ENCODE data around the gene ERG. TPM values are rescaled to one million over a fixed set of nuclear protein-coding genes. Genes with fewer than 3 reads are reported as not detected.
A peak's percentile ranks its signal among the peaks of the same experiment; 100 is the strongest.

ERG gene
- total and polyA plus RNA-seq, 9 of the 15 experiments (the other 6 are each of a cell fraction or from before 2014, with no cell fraction given), result 0.06 TPM; not detected in 8

DNA sequence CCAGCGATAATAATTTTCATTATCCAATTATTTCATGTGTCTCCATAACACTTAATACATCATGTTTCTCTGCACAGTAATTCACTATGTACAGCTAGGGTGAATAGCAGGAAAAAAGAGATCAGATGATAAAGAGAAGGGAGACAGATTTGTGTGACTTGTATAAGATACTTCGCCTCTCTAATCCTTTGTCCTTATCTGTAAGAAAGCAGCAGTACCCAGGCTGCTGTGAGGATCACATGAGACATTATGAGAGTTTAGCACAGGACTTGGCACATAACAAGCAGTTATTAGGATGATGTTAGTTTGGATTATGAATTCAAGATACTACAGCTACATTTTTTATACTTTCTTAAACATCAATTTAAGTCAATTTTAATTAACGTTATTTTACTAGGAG lies 6.3 kb downstream of the ERG start (continued):
- TF ChIP-seq NKRF (IDR thresholded peaks at IDR 0.05; ENCODE audit: borderline replicate concordance), result no peak
- peak; percentile 36 for TF ChIP-seq MEIS2 (IDR thresholded peaks at IDR 0.05; ENCODE audit: partially characterized antibody)
- peak; percentile 23; the same call in 1 of the 2 replicates for TF ChIP-seq CBFA2T2 (conservative IDR thresholded peaks at IDR 0.05)
- no peak for TF ChIP-seq TRIM28 (IDR thresholded peaks at IDR 0.05)
- no peak for TF ChIP-seq ARHGAP35 (IDR thresholded peaks at IDR 0.05; ENCODE audit: partially characterized antibody)
- TF ChIP-seq, protein P1, sequence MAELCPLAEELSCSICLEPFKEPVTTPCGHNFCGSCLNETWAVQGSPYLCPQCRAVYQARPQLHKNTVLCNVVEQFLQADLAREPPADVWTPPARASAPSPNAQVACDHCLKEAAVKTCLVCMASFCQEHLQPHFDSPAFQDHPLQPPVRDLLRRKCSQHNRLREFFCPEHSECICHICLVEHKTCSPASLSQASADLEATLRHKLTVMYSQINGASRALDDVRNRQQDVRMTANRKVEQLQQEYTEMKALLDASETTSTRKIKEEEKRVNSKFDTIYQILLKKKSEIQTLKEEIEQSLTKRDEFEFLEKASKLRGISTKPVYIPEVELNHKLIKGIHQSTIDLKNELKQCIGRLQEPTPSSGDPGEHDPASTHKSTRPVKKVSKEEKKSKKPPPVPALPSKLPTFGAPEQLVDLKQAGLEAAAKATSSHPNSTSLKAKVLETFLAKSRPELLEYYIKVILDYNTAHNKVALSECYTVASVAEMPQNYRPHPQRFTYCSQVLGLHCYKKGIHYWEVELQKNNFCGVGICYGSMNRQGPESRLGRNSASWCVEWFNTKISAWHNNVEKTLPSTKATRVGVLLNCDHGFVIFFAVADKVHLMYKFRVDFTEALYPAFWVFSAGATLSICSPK (IDR thresholded peaks at IDR 0.05; ENCODE audit: borderline replicate concordance), result no peak
- no peak for TF ChIP-seq SMAD3 (CRISPR knock-in tag; conservative IDR thresholded peaks at IDR 0.05)
- TF ChIP-seq EZH2 (IDR thresholded peaks at IDR 0.05; ENCODE audit: borderline replicate concordance, low read depth, low read length), result no peak
- TF ChIP-seq TEAD2 (tag; IDR thresholded peaks at IDR 0.05), result no peak
- peak; percentile 31; the same call in 1 of the 2 replicates for TF ChIP-seq CXXC5 (CRISPR knock-in tag; IDR thresholded peaks at IDR 0.05)
- TF ChIP-seq RCOR1 (IDR thresholded peaks at IDR 0.05; ENCODE audit: borderline replicate concordance in 1 of 2, low read depth in 2 of 2, low read length in 2 of 2), result peak in 1 of 2 experiments; percentile 46; a peak in 1 of 4 replicates
- TF ChIP-seq SMAD1 (IDR thresholded peaks at IDR 0.05; ENCODE audit: low read depth, low read length, partially characterized antibody), result no peak
- TF ChIP-seq GATA2 (CRISPR knock-in tag; IDR thresholded peaks at IDR 0.05), result no peak
- TF ChIP-seq CBFA2T3 (IDR thresholded peaks at IDR 0.05), result peak; percentile 65
- no peak for TF ChIP-seq ZNF347 (CRISPR knock-in tag; IDR thresholded peaks at IDR 0.05; ENCODE audit: low read depth)
- TF ChIP-seq KLF6 (CRISPR knock-in tag; IDR thresholded peaks at IDR 0.05; ENCODE audit: borderline replicate concordance), result no peak
- no peak for TF ChIP-seq ZBTB9 (CRISPR knock-in tag; IDR thresholded peaks at IDR 0.05)
- no peak for TF ChIP-seq NFXL1 (CRISPR knock-in tag; IDR thresholded peaks at IDR 0.05)
- TF ChIP-seq ASH1L (IDR thresholded peaks at IDR 0.05; ENCODE audit: borderline replicate concordance, low read depth, partially characterized antibody), result no peak
- TF ChIP-seq SMAD2 (IDR thresholded peaks at IDR 0.05; ENCODE audit: low read depth, low read length), result no peak
- TF ChIP-seq RB1 (IDR thresholded peaks at IDR 0.05; ENCODE audit: low read depth), result no peak
- no peak for TF ChIP-seq ETV6 (IDR thresholded peaks at IDR 0.05; ENCODE audit: borderline replicate concordance in 1 of 2, low read depth in 2 of 2, low read length in 1 of 2)
- no peak for TF ChIP-seq ETV6 (CRISPR knock-in tag; IDR thresholded peaks at IDR 0.05; ENCODE audit: borderline replicate concordance)
- no peak for TF ChIP-seq HOMEZ (CRISPR knock-in tag; IDR thresholded peaks at IDR 0.05)
- no peak for TF ChIP-seq ZSCAN32 (CRISPR knock-in tag; IDR thresholded peaks at IDR 0.05)
